WTC11 (cell line): ENCODE data around the gene CABP7. TPM values are rescaled to one million over a fixed set of nuclear protein-coding genes. Genes with fewer than 3 reads are reported as not detected.

ENCODE experiments used
- ELF4 ChIP-seq: sonication (generic); formaldehyde crosslinking; IDR thresholded peaks from 2 replicates; pipeline ENCODE4 v1.8.1; 2022; ENCODE audit warnings: low read depth, mild to moderate bottlenecking, moderate library complexity, missing genetic modification reagents
- total RNA-seq: library from RNA; stranded (reverse); gene quantifications from 3 replicates; pipeline ENCODE4 v1.2.3, GENCODE V29; 2021

The CABP7 gene
- total RNA-seq, 1 experiment from 2014 or later: 0.17 TPM

DNA sequence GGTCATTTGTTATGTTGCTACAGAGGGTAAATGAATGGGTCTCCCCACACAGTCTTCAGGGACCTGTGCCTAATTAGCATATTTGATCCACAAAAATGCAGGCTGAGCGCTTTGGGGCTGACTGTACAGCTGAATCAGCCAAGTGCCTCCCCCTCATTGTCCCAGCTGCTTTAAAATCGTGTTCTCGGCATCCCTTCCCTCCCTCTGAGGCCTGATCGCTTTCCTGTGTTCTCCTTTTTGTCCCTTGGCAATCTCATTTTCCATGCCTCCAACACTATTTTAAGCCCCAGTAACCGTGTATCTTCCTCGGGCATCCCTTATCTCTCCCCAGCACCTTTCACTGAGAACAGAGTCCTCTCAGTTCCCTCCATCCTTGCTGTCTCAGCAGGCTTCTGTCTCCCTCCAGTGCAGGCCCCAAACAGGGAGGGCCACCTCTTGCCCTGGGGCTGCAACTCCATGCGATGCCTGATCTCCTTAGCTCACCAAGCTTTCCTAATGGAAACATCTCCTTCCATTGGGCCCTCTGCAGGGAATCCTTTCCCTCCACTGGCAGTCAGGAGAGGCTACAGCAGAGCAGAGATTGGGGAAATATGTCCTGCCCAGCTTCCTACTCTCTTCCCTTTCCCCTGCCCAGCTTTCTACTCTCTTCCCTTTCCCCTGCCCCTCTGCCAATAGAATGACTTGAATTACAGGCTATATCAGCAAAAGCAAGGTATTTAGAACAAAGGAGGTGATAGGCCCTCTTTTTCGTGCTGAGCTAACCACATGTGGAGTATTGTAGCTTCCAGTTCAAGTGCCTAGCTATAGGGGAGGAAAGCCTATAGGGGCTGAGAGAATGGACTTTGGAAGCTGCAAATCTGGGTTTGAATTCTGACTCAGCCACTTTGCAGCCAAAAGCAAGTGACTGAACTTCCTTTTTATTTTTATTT is 61.2 kb downstream of the CABP7 start (continued):
- TF ChIP-seq ELF4 (CRISPR knock-in tag): no peak
- TF ChIP-seq, all 79 proteins: peak for 0

Other genes with a start within 250 kb of the CABP7 start
- gene NEFH, start 239.8 kb upstream of the CABP7 start, total RNA-seq: 2.6 to 3.7 TPM (median 3.7 TPM) in 3 replicates
- gene THOC5, start 166.2 kb upstream of the CABP7 start, total RNA-seq: 43.7 to 51.2 TPM (median 47.8 TPM) in 3 replicates
- gene NIPSNAP1, start 138.9 kb upstream of the CABP7 start, total RNA-seq: 153 to 224 TPM (median 217 TPM) in 3 replicates
- 56.2 to 56.9 TPM (median 56.8 TPM) in 3 replicates for gene NF2, start 116.4 kb upstream of the CABP7 start, total RNA-seq
- gene ZMAT5, start 47.0 kb downstream of the CABP7 start, total RNA-seq: 13.4 to 17.3 TPM (median 17.2 TPM) in 3 replicates
- gene UQCR10, start 47.4 kb downstream of the CABP7 start, total RNA-seq: 119 to 140 TPM (median 131 TPM) in 3 replicates
- 42.2 to 43.9 TPM (median 43.6 TPM) in 3 replicates for gene ASCC2, start 118.3 kb downstream of the CABP7 start, total RNA-seq
- 17.0 to 19.5 TPM (median 19.2 TPM) in 3 replicates for gene MTMR3, start 163.2 kb downstream of the CABP7 start, total RNA-seq